A673 (cell line): ENCODE measurements around the gene APBB1IP. TPM values are rescaled to one million over a fixed set of nuclear protein-coding genes. Genes with fewer than 3 reads are reported as not detected.

ENCODE experiments used
- BruUV-seq: library from RNA; stranded (reverse); fragments of 400-500 nt; replicated peaks from 2 replicates; lab custom pipeline; 2021; lab: Mats Ljungman, UMichigan
- CTCF ChIA-PET: fragments of 300-600 bp; sonication (Branson Sonifier 250); formaldehyde crosslinking; loops from one replicate; lab custom pipeline; 2022; ENCODE audit warnings: antibody characterized with exemption; lab: Charles Lee
- POLR2A ChIA-PET: fragments of 300-600 bp; sonication (Branson Sonifier 250); formaldehyde crosslinking; loops from one replicate; lab custom pipeline; 2022; ENCODE audit warnings: antibody characterized with exemption; ENCODE audit not compliant: low non-redundant PET; lab: Charles Lee
- DNase-seq: peaks from one replicate; pipeline ENCODE4 v3.0.0-alpha.2; 2015; ENCODE audit warnings: low spot score
- H3K27ac ChIP-seq: fragments of 200-600 bp; sonication (generic); 2 replicates; pipeline ENCODE4 v1.5.1; 2016; ENCODE audit warnings: mixed run types, low read depth, mild to moderate bottlenecking, mixed read lengths, antibody characterized with exemption, low read length; ENCODE audit not compliant: poor library complexity, severe bottlenecking
- H3K27me3 ChIP-seq: fragments of 200-600 bp; sonication (generic); replicated peaks from 2 replicates; pipeline ENCODE4 v1.6.1; 2017; ENCODE audit warnings: mixed run types, low read depth, mild to moderate bottlenecking, mixed read lengths, antibody characterized with exemption, low read length; ENCODE audit not compliant: insufficient read depth, poor library complexity
- H3K36me3 ChIP-seq: fragments of 200-600 bp; sonication (generic); 2 replicates; pipeline ENCODE4 v1.6.1; 2016; ENCODE audit warnings: mixed run types, mild to moderate bottlenecking, mixed read lengths, antibody characterized with exemption, low read length; ENCODE audit not compliant: insufficient read depth, poor library complexity, severe bottlenecking
- H3K4me1 ChIP-seq: fragments of 200-600 bp; sonication (generic); 2 replicates; pipeline ENCODE4 v1.6.1; 2017; ENCODE audit warnings: mixed run types, mild to moderate bottlenecking, mixed read lengths, antibody characterized with exemption, low read length; ENCODE audit not compliant: insufficient read depth, poor library complexity, severe bottlenecking
- H3K4me3 ChIP-seq: fragments of 200-600 bp; sonication (generic); 2 replicates; pipeline ENCODE4 v1.5.1; 2016; ENCODE audit warnings: low read depth, mixed run types, mild to moderate bottlenecking, mixed read lengths, low read length; ENCODE audit not compliant: poor library complexity, severe bottlenecking
- H3K9me3 ChIP-seq: fragments of 200-600 bp; sonication (generic); 2 replicates; pipeline ENCODE4 v1.6.1; 2016; ENCODE audit warnings: mixed run types, low read depth, mild to moderate bottlenecking, mixed read lengths, antibody characterized with exemption, low read length; ENCODE audit not compliant: poor library complexity, severe bottlenecking
- EZH2 ChIP-seq: fragments of 200-600 bp; sonication (generic); IDR thresholded peaks from 2 replicates; pipeline ENCODE4 v1.6.1; 2017; ENCODE audit warnings: borderline replicate concordance, low read depth, mild to moderate bottlenecking, mixed read lengths, antibody characterized with exemption, low read length; ENCODE audit not compliant: poor library complexity, severe bottlenecking
- intact Hi-C: fragments of 100-400 bp; cut with micrococcal nuclease; formaldehyde crosslinking; loops from one replicate; pipeline ENCODE4 v1.10.0; 2022; ENCODE audit not compliant: unreplicated experiment
- total RNA-seq: library from RNA; stranded (reverse); gene quantifications from 2 replicates; pipeline ENCODE4 v1.2.3, GENCODE V29; 2021
- TF ChIP-seq, protein P1 (sequence below): fragments of 300-800, 200-600 bp; sonication (generic); conservative IDR thresholded peaks from 2 replicates; pipeline ENCODE4 v1.5.1; 2017; ENCODE audit warnings: low read depth, mild to moderate bottlenecking, antibody characterized with exemption, low read length, moderate library complexity, mixed read lengths

Gene APBB1IP
- total RNA-seq, 1 experiment from 2014 or later, result not detected

DNA sequence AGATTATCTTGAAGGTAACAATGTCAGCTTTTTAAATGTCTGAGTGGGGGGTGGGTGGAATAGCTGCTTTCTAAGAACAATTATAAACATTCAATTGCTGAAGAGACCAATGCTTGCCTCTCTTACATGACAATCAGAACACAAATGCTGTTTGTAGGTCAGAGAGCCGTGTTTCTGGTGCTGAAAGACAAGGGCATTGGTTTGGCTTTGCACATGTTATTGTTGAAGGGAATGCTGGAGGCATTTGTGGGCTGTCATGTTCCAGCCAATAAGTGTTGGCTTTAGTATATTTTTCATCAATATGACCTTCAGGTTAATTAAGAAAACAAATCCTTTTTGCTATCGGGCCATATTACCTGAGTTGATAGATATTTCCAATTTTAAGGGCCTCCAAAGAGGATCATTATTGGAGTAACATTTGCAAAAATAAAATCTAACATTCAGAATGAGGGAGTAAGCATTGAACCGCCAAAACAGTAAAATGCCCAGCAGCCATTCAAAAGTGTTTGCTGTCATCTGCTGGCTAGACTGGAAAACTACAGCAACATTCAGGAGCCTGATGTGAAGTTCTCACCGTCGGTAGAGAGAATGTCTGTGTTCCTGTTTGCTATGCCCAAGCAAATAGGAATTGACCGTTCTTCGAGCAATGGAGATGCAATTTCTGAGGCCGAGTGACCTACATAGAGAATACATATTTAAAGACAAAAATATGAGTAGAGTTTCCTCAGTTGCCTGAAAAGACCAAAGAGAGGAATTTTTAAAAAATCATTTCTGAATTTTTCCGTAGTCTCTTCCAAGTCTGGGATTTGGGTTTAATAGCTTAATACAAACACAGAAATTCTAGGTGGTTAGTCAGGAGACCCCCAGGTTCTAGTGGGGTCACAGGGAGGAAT is 118.9 kb downstream of the APBB1IP start:
- no peaks in the 10 kb centered on the region for H3K27me3 ChIP-seq
- CTCF ChIA-PET, result interaction anchor here (0.7 to 1.1 kb wide), 2 partner anchors 222 kb away, joined by 3 read pairs; no protein-coding TSS in a partner anchor
- no peaks in the 10 kb centered on the region for H3K4me1 ChIP-seq
- POLR2A ChIA-PET, result no interaction called here
- H3K9me3 ChIP-seq, result no peaks in the 10 kb centered on the region
- BruUV-seq, result no TSS peak
- DNase-seq, result peak; percentile 68
- TF ChIP-seq, protein P1, sequence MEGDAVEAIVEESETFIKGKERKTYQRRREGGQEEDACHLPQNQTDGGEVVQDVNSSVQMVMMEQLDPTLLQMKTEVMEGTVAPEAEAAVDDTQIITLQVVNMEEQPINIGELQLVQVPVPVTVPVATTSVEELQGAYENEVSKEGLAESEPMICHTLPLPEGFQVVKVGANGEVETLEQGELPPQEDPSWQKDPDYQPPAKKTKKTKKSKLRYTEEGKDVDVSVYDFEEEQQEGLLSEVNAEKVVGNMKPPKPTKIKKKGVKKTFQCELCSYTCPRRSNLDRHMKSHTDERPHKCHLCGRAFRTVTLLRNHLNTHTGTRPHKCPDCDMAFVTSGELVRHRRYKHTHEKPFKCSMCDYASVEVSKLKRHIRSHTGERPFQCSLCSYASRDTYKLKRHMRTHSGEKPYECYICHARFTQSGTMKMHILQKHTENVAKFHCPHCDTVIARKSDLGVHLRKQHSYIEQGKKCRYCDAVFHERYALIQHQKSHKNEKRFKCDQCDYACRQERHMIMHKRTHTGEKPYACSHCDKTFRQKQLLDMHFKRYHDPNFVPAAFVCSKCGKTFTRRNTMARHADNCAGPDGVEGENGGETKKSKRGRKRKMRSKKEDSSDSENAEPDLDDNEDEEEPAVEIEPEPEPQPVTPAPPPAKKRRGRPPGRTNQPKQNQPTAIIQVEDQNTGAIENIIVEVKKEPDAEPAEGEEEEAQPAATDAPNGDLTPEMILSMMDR, result peak; percentile 90
- TF ChIP-seq EZH2, result no peak
- no peak overlapping the region for H3K4me3 ChIP-seq
- intact Hi-C loops, result loop anchor here (1.0 to 5.0 kb wide), 5 partner anchors 222 to 855 kb away; no protein-coding TSS in a partner anchor
- H3K36me3 ChIP-seq, result no peaks in the 10 kb centered on the region
- H3K27ac ChIP-seq, result no peak overlapping the region

DNA sequence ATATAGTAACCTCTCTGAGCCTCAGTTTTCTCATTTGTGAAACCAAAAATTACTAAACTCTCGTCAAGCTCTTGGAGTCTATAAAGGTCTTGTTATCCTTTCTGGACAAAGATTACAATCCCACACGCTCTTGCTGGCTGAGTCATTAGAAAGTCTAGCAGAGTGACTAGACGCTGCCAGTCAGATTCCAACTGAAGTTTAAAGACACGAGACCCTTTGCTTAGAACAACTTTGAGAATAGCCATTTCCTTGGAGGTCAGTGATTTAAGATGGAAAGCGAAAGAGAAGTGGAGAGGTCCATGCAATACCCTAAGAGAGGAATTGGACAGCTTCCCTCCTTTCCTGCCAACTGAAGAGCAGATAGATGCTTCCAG is 119.5 kb downstream of the APBB1IP start:
- no peak overlapping the region for H3K4me3 ChIP-seq
- H3K9me3 ChIP-seq, result no peaks in the 10 kb centered on the region
- no peak overlapping the region for H3K27ac ChIP-seq
- no TSS peak for BruUV-seq
- no peaks in the 10 kb centered on the region for H3K27me3 ChIP-seq
- ChIA-PET POLR2A (no interaction called here), CTCF (interaction anchor here (0.7 kb wide), 1 partner anchor 222 kb away, joined by 3 read pairs; no protein-coding TSS in a partner anchor)
- no peaks in the 10 kb centered on the region for H3K36me3 ChIP-seq
- intact Hi-C loops, result loop anchor here (1.0 to 5.0 kb wide), 5 partner anchors 222 to 855 kb away; no protein-coding TSS in a partner anchor
- H3K4me1 ChIP-seq, result no peaks in the 10 kb centered on the region
- DNase-seq, result no peak
- TF ChIP-seq, protein P1, result no peak

DNA sequence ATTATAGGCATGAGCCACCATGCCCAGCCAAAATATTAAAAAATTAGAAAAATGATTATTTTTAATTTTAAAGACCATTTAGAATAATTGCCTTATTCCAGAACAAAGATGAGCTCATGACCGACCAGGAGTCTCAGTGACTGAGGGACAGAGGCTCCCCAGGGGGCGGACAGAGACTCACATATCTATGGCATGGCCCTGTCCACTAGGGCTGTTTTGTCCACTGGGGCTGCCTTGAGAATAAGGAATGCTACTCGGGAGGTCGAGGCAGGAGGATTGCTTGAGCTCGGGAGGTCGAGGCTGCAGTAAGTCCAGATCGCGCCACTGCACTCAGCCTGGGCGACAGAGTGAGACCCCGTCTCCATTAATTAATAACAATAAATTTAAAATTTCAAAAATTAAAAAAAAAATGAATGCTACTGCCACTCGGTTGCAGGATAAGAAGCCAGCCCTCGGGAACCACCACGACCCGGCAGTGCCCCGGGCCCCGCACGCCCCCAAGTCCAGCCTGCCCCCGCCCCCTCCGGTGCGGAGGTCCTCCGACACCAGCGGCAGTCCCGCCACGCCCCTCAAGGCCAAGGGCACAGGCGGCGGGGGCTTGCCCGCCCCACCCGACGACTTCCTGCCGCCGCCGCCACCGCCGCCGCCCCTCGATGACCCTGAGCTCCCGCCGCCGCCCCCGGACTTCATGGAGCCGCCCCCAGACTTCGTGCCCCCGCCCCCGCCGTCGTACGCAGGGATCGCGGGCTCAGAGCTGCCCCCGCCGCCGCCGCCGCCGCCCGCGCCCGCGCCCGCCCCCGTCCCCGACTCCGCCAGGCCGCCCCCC is 128.6 kb downstream of the APBB1IP start:
- CTCF ChIA-PET, result no interaction called here
- Histone ChIP-seq H3K4me3 (peak overlapping the region; percentile 45), H3K27ac (no peak overlapping the region), H3K4me1 (no peaks in the 10 kb centered on the region), H3K36me3 (no peaks in the 10 kb centered on the region), H3K9me3 (no peaks in the 10 kb centered on the region), H3K27me3 (peaks cover 41% of the 10 kb centered on the region)
- TF ChIP-seq EZH2, result no peak
- TF ChIP-seq, protein P1, result no peak
- POLR2A ChIA-PET, result no interaction called here
- DNase-seq, result peak; percentile 6
- intact Hi-C loops, result no loop called here
- no TSS peak for BruUV-seq
